Parathyroid adenoma (tissue), 2 donors: Measurements from ENCODE around the gene LY6G5C.

ENCODE experiments used
- H2AFZ ChIP-seq: fragments of 300-600 bp; sonication (generic); one replicate; pipeline ENCODE4 v1.7.0; 2017; ENCODE audit warnings: antibody characterized with exemption, mild to moderate bottlenecking
- H3K27ac ChIP-seq: fragments of 300-600 bp; sonication (generic); one replicate; pipeline ENCODE4 v1.7.0; 2017
- H3K27me3 ChIP-seq: fragments of 300-600 bp; sonication (generic); one replicate; pipeline ENCODE4 v1.7.0; 2017; ENCODE audit warnings: low read length; ENCODE audit not compliant: control insufficient read depth, insufficient read depth
- H3K36me3 ChIP-seq: fragments of 300-600 bp; sonication (generic); one replicate; pipeline ENCODE4 v1.7.0; 2017; ENCODE audit warnings: low read length; ENCODE audit not compliant: control insufficient read depth, insufficient read depth
- H3K4me1 ChIP-seq: fragments of 300-600 bp; sonication (generic); one replicate; pipeline ENCODE4 v1.7.0; 2017; ENCODE audit warnings: control low read depth
- H3K4me2 ChIP-seq: fragments of 300-600 bp; sonication (generic); one replicate; pipeline ENCODE4 v1.7.0; 2017; ENCODE audit warnings: low read length
- H3K4me3 ChIP-seq: fragments of 300-600 bp; sonication (generic); one replicate; pipeline ENCODE4 v1.7.0; 2017; ENCODE audit warnings: low read depth, low read length
- H3K79me2 ChIP-seq: fragments of 300-600 bp; sonication (generic); one replicate; pipeline ENCODE4 v1.7.0; 2017; ENCODE audit warnings: control low read depth
- H3K9ac ChIP-seq: fragments of 300-600 bp; sonication (generic); one replicate; pipeline ENCODE4 v1.7.0; 2017; ENCODE audit warnings: mild to moderate bottlenecking
- H3K9me3 ChIP-seq: fragments of 300-600 bp; sonication (generic); one replicate; pipeline ENCODE4 v1.7.0; 2017; ENCODE audit warnings: low read length; ENCODE audit not compliant: control insufficient read depth
- TF ChIP-seq, protein P1 (sequence below): fragments of 300-600 bp; sonication (generic); IDR thresholded peaks from one replicate; pipeline ENCODE4 v1.7.0; 2017; ENCODE audit warnings: antibody characterized with exemption, mild to moderate bottlenecking
- donor health status: primary hyperparathyroidism.

LY6G5C gene

DNA sequence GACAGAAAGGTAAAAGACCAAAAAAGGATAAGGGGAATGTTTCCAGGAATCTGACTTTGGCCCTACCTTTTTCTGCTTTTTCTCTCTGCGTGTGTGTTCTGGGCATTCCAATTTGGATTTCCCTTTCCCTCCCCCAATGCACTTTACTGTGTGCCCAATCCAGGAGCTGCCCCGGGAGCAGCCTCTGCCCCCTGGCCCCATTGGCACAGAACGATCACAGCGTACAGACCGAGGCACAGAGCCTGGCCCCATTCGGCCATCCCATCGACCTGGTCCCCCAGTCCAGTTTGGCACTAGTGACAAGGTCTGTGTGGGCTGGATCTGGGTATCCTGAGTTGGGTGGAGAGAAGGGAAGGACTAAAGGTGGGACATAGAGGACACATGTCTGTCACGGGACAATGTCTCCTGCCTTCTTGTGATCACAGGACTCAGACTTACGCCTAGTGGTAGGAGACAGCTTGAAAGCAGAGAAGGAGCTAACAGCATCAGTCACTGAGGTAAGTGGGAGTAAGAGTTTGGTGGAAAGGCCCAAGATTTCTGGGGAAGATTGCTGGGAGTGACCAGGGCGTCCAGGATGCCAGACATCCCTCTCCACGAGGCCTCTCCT lies 45.8 kb downstream of the LY6G5C start:
- no peaks in the 10 kb centered on the region for H3K27me3 ChIP-seq
- H3K79me2 ChIP-seq: peaks cover 9% of the 10 kb centered on the region
- no peaks in the 10 kb centered on the region for H3K36me3 ChIP-seq
- H3K9me3 ChIP-seq: no peaks in the 10 kb centered on the region
- H3K4me3 ChIP-seq: no peak overlapping the region
- no peak overlapping the region for H2AFZ ChIP-seq
- TF ChIP-seq, protein P1, sequence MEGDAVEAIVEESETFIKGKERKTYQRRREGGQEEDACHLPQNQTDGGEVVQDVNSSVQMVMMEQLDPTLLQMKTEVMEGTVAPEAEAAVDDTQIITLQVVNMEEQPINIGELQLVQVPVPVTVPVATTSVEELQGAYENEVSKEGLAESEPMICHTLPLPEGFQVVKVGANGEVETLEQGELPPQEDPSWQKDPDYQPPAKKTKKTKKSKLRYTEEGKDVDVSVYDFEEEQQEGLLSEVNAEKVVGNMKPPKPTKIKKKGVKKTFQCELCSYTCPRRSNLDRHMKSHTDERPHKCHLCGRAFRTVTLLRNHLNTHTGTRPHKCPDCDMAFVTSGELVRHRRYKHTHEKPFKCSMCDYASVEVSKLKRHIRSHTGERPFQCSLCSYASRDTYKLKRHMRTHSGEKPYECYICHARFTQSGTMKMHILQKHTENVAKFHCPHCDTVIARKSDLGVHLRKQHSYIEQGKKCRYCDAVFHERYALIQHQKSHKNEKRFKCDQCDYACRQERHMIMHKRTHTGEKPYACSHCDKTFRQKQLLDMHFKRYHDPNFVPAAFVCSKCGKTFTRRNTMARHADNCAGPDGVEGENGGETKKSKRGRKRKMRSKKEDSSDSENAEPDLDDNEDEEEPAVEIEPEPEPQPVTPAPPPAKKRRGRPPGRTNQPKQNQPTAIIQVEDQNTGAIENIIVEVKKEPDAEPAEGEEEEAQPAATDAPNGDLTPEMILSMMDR: no peak
- H3K4me1 ChIP-seq: no peaks in the 10 kb centered on the region
- no peak overlapping the region for H3K9ac ChIP-seq
- no peak overlapping the region for H3K27ac ChIP-seq
- no peak overlapping the region for H3K4me2 ChIP-seq

DNA sequence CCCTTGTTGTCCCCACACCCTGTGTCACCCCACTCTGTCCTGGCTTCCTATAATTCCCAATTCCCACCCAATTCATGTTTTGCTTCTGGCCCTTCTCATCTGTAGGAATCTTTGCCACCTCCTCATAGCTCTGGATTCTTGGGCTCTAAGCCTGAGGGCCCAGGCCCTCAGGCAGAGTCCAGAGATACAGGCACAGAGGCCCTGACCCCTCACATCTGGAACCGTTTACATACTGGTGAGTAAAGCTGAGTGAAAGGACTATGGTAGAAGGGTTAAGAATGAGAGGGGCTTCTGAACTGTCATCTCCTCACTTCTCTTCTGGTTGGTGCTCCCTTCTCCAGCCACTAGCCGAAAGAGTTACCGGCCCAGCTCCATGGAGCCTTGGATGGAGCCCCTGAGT lies 46.7 kb downstream of the LY6G5C start:
- TF ChIP-seq, protein P1: no peak
- Histone ChIP-seq H3K79me2 (peaks cover 9% of the 10 kb centered on the region), H3K27ac (no peak overlapping the region), H3K4me2 (no peak overlapping the region), H2AFZ (no peak overlapping the region), H3K4me1 (no peaks in the 10 kb centered on the region), H3K27me3 (no peaks in the 10 kb centered on the region), H3K36me3 (no peaks in the 10 kb centered on the region), H3K4me3 (no peak overlapping the region), H3K9ac (no peak overlapping the region), H3K9me3 (no peaks in the 10 kb centered on the region)

DNA sequence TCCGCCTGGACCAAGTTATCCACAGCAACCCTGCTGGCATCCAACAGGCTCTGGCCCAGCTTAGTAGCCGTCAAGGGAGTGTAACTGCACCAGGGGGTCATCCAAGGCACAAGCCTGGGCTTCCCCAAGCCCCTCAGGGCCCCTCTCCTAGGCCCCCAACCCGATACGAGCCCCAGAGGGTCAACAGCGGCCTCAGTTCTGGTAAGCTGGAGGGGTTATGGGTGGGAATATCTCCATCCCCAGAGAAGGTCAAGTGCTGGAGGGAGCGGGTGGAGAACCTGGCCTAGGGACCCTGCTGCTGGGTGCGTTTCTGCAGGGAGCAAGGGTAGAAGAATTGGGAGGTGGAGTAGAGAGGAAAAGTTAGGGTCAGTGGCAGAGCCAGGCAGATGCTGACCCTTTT lies 47.4 kb downstream of the LY6G5C start:
- no peaks in the 10 kb centered on the region for H3K27me3 ChIP-seq
- H3K9me3 ChIP-seq: no peaks in the 10 kb centered on the region

DNA sequence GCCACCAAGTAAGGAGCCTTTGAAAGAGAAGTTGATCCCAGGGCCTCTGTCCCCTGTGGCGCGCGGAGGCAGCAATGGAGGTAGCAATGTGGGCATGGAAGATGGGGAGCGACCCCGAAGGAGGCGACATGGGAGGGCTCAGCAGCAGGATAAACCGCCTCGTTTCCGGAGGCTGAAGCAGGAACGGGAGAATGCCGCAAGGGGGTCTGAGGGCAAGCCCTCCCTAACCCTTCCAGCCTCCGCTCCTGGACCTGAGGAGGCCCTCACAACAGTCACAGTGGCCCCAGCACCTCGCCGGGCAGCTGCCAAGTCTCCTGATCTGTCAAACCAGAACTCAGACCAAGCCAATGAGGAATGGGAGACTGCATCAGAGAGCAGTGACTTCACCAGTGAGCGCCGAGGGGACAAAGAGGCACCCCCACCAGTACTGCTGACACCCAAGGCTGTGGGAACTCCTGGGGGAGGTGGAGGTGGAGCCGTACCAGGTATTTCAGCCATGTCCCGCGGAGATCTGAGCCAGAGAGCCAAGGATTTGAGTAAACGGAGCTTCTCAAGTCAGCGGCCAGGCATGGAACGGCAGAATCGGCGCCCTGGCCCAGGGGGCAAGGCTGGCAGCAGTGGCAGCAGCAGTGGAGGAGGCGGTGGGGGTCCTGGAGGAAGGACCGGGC lies 48.5 kb downstream of the LY6G5C start:
- TF ChIP-seq, protein P1: no peak
- Histone ChIP-seq H3K4me3 (no peak overlapping the region), H3K9ac (no peak overlapping the region), H3K9me3 (no peaks in the 10 kb centered on the region), H3K79me2 (peaks cover 9% of the 10 kb centered on the region), H3K4me1 (no peaks in the 10 kb centered on the region), H3K27me3 (no peaks in the 10 kb centered on the region), H3K36me3 (no peaks in the 10 kb centered on the region), H3K4me2 (no peak overlapping the region), H2AFZ (no peak overlapping the region), H3K27ac (no peak overlapping the region)

More for the DNA sequence above, 47.4 kb downstream of the LY6G5C start:
- Histone ChIP-seq H3K9ac (no peak overlapping the region), H2AFZ (no peak overlapping the region), H3K4me1 (no peaks in the 10 kb centered on the region), H3K27ac (no peak overlapping the region), H3K79me2 (peaks cover 9% of the 10 kb centered on the region), H3K4me3 (no peak overlapping the region), H3K4me2 (no peak overlapping the region), H3K36me3 (no peaks in the 10 kb centered on the region)
- TF ChIP-seq, protein P1: no peak
